Measurements from ENCODE around the gene DYNLL2.
"Not testable (repeated sequence)": the region's sequence is repeated elsewhere in the genome, so short reads cannot be mapped to it uniquely, and the experiment has no call there.

DYNLL2 gene

DNA sequence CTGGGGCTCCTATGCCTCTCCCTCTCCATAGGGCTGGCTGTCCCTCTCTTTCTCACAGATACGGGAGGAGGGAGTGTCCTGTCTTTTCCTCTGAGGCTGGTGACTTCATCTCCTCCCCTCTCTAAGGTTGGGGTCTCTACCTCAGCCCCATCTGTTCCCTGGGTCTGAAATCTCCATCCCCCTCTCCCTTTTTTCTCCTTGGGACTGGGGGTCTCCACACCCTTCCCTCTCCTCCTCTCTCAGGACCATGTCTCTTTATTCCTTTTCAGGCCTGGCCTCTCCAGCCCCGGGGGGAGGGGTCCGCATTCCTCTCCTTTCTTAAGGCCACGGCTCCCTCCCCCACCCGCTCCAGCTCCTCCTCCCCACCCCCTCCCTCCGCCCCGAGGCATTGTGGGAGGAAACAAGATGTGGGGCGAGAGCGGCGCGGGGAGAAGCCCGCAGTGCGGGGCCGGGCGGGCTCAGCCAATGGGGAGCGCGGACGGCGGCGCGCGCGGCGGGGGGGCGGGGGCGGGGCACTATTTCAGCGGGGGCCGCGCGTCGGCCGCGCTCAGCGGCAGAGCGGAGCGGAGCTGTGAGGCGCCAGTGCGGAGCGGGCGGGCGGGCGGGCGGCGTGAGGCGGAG, at the start of gene DYNLL2:
DYNLL2 (plus strand) TSS at position 550 of the 621 bp plus-strand sequence. CDS start 3,672 bp downstream, outside the sequence.
- DNase-seq, result peak; percentile 25 to 31

DNA sequence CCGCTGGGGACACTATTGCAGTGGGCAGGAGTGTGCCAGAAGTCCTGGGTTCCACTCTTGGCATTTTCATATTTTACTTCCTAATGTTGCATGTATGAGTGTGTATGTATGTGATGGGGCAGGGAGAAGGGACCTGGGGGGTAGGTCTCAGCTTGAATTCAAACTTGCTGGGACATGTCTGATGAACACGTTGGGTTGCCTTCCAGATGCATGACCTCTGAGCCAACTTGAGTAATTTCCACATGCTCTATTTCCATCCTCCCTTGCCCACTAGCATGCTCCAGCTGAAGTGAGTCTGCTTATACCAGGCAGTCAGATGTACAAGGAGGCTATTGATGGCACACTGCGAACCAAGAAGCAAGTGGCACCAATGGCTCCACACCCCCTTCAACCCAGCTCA, 43.2 kb upstream of the DYNLL2 start:
- no peak for DNase-seq

DNA sequence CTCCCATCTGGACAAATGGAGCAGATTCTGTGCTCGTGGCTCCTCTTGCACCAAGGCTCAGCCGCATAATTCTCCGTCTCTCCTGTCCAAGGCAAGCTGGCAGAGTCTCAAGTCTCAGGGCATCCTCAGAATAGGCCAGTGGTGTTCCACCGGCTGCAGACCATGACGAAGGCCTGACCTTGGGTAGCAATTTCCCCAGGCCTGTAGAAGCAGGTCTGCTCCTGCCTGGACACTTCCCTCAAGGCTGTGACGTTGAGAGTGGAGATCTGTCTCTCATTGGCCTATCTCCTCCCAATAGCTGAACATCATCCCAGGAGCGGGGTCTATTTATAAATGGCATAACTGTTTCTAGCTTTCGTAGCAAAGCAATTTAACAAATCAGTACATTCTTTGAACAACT, 42.8 kb upstream of the DYNLL2 start:
- DNase-seq, result no peak

DNA sequence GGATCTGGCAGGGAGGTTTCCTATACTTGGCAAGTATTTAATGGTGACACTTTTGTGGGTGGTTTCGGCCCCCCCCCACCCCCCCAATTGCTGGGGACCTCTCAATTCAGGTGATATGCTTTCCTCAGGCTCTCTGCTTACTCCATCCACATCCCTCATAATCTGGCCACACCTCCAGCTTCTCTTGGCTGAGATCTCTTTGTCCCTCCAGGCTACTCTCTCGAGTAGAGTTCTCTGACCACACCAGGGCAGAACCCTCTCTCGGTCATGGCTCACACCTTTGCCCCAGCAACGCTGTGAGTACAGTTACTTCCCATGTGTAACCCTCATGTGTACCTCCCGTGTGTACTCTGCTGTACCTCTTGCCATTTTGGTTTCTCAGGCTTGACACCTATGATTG, 42.1 kb upstream of the DYNLL2 start:
- no peak for DNase-seq

DNA sequence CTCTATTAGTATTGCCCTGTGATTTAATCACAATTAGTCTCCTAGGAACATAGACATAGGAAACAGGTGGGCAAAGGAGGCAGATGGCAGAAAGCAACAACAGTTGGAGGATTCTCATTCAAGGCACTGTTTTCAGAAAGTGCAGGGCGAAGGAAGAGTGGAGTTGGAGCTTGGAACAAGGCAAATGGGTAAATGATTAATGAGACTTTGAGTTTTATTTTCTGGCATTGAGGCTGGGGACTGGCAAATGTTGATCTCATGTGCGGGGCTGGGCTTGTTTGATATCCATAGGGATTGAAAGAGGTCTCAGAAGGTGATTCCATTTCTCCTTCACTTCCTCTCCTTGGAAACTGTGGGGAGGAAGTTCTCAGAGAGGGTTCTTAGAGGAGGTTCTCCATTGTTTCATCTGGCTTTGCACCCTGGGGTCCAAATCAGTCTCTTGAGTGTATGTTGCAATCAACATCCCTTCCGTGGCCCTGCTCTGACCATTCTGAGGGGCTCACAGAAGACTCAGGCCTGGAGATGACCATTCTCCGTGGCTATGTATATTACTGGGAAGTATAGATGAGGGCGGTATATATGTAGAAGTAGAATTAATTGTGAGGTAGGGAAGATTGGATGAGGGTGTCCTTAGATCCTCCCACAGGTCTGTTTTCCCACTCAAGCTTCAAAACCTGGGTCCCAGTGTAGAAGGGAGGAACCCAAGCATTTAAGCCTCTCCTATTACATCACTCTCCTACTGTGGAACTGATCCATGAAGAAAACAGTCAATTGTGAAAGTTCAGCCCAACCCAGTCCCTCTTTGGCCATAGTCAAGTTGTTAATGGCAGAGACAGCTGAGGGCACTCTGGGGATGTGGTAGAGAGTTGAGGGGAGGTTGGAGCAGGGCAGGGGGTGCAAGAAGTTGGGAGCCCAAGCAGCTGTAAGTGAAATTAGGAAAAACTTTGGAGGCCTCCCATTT, 39.7 kb upstream of the DYNLL2 start:
- no peak for DNase-seq

DNA sequence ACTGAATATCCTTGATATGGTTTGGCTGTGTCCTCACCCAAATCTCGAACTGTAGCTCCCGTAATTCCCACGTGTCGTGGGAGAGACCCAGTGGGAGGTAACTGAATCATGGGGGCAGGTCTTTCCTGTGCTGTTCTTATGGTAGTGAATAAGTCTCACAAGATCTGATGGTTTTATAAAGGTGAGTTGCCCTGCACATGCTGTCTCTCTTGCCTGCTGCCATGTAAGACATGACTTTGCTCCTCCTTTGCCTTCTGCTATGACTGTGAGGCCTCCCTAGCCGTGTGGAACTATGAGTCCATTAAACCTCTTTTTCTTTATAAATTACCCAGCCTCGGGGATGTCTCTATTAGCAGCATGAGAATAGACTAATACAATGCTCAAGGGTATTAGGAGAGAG, 39.0 kb upstream of the DYNLL2 start:
- DNase-seq, result not testable (repeated sequence)

DNA sequence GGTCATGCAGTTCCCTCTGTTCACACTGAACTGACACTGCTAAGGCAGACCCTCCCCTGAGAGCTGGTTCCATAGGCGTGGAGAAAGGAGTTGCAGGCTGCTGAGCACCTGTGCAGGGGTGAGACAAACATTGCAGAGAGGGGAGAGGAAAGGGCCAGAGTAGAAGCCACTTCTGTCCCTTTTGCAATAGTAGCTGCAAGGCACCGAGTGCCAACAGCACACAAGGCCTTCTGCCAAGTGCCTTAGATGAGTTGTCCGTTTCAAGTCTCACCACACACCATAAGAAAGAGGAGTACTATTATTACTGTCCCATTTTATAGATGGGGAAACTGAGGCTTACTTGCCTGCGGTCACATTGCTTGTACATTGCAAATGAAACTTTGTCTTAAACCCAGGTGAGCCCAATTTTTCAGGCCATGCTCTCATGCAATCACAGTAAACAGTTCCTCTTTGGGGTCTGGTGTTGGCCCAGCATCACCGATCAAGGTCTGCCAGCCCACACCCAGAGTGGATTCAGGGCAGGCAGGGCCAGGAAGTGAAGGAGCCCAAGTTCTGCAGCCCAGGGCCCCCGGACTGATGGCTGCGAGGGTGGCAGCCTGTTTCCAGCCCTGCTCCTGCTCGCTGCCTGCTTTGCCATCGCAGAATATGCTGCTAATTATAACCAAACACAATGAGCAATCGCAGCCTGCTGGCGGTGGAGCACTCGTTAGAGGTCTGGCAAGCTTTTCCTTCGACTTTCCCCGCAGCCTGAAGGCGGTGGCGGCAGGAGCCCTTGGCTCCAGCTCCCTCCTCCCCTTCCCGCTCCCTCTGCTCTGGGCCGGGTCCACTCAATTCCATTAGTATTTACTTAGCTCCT, 36.8 kb upstream of the DYNLL2 start:
- peak in 1 of 2 experiments; percentile 14 for DNase-seq

DNA sequence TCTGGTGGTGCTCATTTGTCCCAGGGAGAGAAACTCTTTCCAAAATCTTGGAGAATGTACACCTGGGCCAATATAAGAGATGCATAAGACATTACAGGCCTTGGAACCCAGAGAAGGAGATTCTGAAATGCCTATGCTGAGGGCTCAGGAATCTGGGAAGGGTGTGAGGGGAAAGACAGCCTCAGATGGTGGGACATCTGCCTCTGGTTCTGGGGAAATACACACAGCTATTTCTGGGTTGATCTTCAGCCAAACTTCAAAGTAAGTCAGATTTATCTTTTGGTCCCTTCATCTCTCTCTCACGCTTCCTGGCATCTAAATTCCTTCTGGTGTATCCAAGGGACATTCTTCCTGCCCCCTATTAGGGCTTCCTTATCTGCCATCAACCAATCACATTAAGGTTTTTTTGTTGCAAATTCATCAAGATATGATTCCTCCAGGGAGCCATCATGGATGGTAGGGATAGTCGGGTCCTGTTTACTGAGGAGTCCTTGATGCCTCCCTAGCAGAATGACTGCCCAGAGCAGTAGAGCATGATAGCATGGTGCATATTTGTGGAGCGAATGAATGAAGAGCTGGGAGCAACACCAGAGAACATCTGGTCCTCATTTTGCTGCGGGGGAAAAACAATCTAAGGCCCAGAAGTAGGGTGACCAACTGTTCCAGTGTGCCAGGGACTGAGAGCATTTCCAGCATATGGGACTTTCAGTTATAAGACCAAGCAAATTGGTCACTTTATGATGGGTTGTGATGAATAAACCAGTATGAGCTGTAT, 35.7 kb upstream of the DYNLL2 start:
- no peak for DNase-seq

DNA sequence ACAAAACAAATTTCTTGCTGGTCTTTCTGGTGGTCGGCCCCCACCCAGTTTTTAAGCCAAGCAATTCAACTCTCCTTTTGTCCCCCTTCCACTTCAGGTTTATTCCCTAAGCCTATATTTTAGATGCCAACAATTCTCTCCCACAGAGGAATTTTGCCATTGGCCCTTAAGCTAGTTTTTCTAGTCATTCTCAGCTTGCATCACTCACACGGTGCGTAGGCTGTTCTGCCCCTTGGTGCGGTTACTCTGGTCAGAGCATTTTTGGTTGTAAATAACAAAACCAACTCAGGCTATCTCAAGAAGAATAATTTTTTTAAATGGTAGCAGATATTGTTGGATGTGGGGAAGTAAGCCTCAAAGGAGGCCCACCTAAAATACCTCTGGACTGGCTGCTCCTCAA, 33.7 kb upstream of the DYNLL2 start:
- DNase-seq, result no peak

DNA sequence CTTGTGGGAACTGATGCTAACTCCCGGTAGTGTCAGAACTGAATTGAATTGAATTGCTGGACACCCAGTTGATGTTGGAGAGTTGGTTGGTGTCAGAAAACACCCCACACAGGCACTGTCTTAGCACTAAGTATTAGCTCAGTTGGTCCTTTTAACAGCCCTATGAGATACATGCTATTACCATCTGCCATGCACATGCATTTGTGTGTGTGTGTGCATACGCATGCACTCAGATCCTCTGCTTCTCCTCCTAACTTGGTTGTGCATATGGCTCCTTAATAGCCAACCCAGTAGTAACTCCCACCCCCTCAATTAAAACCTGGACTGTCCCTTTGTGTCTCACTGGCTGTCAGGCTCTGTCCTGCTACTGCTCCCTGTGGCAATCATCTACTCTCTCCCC, 32.3 kb upstream of the DYNLL2 start:
- DNase-seq, result no peak

DNA sequence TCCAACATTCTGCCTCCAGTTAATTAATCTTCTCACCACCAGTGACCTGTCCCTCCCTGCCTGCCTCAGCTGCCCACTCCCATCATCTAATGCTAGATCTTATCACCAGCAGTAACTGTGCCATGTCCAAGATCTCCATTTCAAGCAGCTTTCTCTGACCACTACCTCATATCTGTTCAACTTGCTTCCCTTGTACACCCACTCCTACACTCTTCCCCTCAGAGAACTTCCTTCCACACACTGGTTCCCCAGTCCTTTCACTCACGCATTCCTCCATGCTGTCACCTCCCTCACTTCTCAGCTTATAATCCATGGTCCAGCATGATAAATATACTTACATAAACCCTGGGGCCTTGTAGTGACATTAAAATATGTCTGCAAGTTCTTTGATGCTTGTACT, 31.8 kb upstream of the DYNLL2 start:
- DNase-seq, result no peak

DNA sequence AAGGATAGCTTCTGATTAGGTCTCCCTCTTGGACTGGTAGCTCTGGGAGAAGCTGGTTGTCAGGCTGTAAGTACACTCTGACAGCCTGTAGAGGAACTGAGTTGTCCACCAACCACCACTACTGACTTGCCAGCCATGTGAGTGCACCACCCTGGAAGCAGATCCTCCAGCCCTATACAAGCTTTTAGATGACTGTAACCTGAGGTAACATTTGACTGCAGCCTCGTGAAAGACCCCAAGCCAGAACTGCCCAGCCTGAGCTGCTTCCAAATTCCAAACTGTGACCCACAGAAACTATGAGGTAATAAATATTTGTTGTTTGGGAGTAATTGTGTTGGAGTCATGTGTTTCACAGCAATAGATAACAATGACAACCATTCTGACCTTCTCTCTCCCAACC, 30.8 kb upstream of the DYNLL2 start:
- DNase-seq, result no peak

DNA sequence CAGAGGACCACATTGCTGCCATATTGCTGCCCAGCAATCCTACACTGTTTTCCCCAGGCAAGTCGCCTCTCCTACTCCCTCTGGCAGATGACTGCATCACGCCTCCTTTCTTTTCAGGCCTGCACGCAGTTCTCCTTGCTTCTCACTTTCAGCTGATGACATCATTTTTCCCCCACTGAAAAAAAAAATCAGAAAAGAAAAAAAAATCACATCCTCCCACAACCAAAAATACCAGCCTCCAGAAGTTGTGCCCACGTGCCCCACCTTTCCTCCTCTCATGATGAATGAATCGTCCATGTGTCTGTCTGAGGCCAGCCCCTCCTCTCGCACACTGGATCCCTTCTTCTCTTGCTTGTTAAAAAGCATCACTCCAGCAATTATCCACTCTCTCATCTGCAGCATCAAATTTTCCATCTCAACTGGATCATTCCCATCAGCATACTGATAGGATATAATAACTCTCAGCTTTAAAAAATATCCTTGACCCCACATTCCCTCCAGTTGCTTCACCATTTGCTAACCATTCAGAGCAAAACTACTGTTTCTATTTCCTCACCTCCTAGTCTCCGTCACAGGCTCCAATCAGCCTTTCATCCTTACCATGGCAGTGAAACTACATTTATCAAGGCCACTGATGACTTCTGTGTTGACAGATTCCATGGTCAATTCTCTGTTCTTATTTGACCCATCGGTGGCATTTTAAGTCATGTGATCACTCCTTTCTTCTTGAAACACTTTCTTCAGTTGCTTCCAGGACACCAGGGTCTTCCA, 30.1 kb upstream of the DYNLL2 start:
- DNase-seq, result no peak

DNA sequence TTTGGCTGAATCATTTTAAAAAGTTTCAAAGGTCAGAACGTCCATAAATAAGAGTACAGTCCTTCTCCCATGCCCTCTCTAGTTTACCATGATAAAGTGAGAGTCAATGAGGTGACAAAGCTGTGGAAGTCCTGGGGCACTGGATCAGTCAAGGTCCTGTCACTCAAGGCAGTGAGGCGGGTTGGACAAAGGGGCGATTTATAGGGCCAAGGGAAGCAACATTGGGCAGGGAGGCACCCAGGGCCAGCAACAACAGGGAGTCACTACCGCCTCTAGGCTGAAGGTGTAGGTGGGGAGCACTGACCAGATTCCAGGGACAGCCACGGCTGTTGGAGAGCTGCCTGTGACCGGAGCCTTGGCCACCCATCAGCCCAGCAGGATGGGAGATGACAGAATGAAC, 28.6 kb upstream of the DYNLL2 start:
- no peak for DNase-seq

DNA sequence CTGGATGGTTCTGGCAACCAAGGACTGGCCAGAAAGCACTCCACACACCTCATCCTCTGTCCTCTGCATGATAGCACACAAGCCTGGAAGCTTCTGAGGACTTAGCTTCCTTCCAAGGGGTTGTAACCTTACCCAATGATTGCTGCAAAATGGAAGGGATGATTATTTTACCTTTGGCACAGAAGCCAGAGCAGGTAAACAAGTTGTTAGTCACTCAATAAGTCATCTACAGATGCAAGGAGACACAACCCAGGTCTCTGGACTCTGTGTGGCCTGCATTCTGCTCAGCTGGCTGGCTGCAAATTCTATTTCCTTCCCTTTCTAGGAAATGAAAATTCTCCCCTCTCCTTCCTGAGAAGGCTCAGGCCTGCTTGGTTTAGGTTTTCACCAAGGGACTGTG, 26.7 kb upstream of the DYNLL2 start:
- no peak for DNase-seq

DNA sequence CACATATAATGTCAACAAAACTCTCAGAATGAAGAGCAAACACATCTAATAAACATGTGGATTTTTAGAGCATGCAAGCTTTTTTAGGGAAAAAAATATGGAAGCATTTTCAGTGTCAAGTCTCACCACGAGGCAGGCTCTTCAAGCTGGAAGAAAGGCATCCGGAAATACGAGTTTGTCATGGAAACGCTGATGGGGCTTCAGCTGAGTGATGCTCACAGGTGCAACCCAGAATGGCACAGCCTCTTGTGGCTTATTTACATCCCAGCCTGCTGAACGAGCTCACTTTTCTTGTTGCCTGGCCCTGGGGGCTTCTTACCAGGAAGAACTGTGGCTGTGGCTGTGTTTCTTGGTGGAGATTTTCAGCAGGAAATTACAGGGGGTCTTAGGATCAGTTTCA, 24.1 kb upstream of the DYNLL2 start:
- no peak for DNase-seq

DNA sequence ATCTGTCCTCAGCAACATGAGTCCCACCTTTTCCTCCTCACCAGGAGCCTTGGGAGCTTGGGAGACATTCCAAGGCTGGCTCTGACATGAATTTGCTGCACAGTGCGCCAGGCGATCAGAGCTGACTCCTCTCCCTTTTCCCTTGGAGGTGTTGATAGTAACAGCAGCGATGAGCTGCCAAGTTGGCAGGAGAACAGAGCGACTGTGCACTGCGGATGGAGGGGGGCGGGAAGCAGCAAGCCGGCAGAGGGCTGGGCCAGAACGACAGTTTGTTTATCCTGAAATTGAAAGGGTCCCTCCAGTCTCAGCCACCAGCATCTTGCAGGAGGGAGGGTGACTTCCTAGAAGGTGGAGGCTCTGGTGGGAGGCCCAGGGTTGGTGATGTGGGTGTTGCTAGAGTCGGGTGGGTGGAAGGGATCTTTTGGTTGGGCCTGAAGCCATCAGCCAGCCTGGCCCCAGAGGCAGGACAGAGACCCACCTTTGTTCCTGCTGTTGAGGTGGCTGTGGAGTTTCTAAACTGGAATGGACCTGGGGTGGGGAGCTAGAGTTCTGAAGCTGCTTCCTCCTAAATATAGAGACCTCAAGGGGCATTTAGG, 22.5 kb upstream of the DYNLL2 start:
- peak in 1 of 2 experiments; percentile 54 for DNase-seq

DNA sequence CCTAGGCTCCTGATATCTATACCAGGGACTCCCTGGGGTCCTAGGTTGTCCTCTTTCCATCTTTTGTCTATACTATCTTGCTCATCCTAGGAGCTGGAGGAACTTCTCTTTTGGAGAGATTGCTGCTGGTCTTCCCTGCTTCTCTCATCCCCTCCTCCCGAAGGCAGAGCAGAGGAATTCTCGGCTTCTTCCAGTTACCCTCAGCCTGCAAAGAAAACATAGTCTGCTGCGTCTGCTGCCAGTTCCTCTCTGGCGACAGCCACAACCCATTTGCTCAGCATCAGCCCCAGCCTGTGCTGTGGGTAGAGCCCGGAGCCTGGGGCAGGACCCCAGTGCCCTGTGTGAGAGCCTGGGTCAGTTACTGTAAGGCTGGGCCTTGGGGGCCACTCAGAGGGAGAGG, 21.5 kb upstream of the DYNLL2 start:
- DNase-seq, result no peak

DNA sequence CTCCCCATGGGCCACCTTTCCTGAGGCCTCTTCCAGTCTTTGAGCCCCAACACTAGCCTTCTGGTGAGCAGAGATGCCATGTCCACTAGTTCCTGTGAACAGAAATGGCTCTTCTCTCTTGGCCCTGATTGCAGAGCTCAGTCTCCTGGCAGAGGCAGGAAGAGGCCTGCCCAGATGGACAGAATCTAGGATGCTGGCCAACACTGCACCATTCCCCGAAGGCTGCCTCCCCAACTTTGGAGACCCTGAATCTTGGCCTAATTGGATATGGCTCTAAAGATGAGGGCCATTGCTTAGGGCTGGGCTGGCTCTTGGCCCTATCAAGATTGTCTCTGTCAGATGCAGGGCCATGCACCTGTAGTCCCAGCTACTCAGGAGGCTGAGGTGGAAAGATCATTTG, 18.0 kb upstream of the DYNLL2 start:
- DNase-seq, result no peak

DNA sequence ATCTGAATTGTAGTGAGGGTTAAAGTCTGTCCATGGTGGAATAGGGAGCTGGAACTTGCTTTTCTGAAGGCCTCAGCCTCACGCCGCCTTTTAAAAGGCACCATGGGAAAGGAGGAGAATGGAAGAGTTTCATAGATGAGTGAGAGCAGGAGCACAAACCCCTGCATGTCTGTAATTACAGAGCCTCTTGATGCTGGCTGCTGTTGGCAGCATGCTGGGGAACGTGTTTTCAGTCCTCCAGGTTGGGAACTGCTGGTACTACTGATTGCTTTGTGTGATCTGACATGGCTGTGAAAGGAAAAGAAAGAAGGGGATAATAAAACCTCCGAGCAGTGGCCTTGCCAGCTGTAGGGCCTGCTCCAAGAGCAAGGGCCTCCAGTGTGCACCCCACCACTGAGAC, 16.8 kb upstream of the DYNLL2 start:
- no peak for DNase-seq

DNA sequence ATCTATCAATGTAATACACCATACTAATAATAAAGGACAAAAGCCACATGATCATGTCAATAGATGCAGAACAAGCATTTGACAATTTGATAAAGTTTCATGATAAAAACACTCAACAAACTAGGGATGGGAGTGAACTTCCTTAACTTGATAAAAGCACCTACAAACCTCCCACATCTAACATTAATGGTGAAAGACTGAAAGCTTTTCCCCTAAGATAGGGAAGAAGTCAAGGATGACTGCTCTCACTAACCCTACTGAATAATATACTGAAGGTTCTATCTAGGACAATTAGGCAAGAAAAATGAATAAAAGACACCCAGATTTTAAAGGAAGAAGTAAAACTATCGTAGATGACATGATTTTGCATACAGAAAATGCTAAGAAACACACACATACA, 10.4 kb upstream of the DYNLL2 start:
- no peak for DNase-seq

All from cerebellar nuclear complex (tissue), 1 donor.